Mesenchymal stem cell (in vitro differentiated cells and primary cell): ENCODE data around the gene SLC27A2.
A peak's percentile ranks its signal among the peaks of the same experiment; 100 is the strongest.

ENCODE experiments used
- DNase-seq: peaks from one replicate; pipeline ENCODE4 v3.0.0-alpha.2; 2013
- H2AFZ ChIP-seq: one replicate; pipeline ENCODE4 v1.6.1; 2013; ENCODE audit warnings: low read depth, mild to moderate bottlenecking, control low read depth, inconsistent platforms, low read length, moderate library complexity
- H2AK5ac ChIP-seq: 2 replicates; pipeline ENCODE4 v1.6.1; 2013; ENCODE audit warnings: low read length, moderate library complexity, mild to moderate bottlenecking, inconsistent platforms; ENCODE audit not compliant: severe bottlenecking
- H2BK120ac ChIP-seq: one replicate; pipeline ENCODE4 v1.6.1; 2013; ENCODE audit warnings: low read depth, mild to moderate bottlenecking, inconsistent platforms, low read length, moderate library complexity
- H2BK12ac ChIP-seq, 2 experiments: one replicate each; pipeline ENCODE4 v1.6.1; 2013; ENCODE audit warnings: inconsistent platforms in 2 of 2, low read length in 2 of 2, mild to moderate bottlenecking in 2 of 2, moderate library complexity in 2 of 2, control low read depth in 1 of 2
- H2BK15ac ChIP-seq: one replicate; pipeline ENCODE4 v1.6.1; 2013; ENCODE audit warnings: mild to moderate bottlenecking, low read depth, inconsistent platforms; ENCODE audit not compliant: poor library complexity, severe bottlenecking
- H2BK5ac ChIP-seq: 2 replicates; pipeline ENCODE4 v1.6.1; 2013; ENCODE audit warnings: low read depth, mild to moderate bottlenecking, low read length, control low read depth, inconsistent platforms; ENCODE audit not compliant: poor library complexity, severe bottlenecking
- H3K14ac ChIP-seq, 2 experiments: one replicate each; pipeline ENCODE4 v1.6.1; 2013; ENCODE audit warnings: inconsistent platforms in 2 of 2, low read length in 2 of 2, control low read depth in 1 of 2, mild to moderate bottlenecking in 1 of 2, moderate library complexity in 1 of 2
- H3K18ac ChIP-seq, 2 experiments: one replicate each; pipeline ENCODE4 v1.6.1; 2013; ENCODE audit warnings: inconsistent platforms in 2 of 2, low read length in 2 of 2, control low read depth in 1 of 2, low read depth in 1 of 2, mild to moderate bottlenecking in 1 of 2
- H3K23ac ChIP-seq, 2 experiments: one replicate each; pipeline ENCODE4 v1.6.1; 2013; ENCODE audit warnings: inconsistent platforms in 2 of 2, low read length in 2 of 2, mild to moderate bottlenecking in 2 of 2, moderate library complexity in 2 of 2, control low read depth in 1 of 2
- H3K27ac ChIP-seq: 2 replicates; pipeline ENCODE4 v1.5.1; 2013; ENCODE audit warnings: mild to moderate bottlenecking, moderate library complexity, low read length, control low read depth, inconsistent platforms; ENCODE audit not compliant: poor library complexity, severe bottlenecking
- H3K27me3 ChIP-seq, 2 experiments: 2 replicates each; pipeline versions ENCODE4 v1.6.1 to v1.7.0; 2013; ENCODE audit warnings: low read length in 2 of 2, mild to moderate bottlenecking in 2 of 2, moderate library complexity in 2 of 2, control low read depth in 1 of 2, inconsistent platforms in 1 of 2; ENCODE audit not compliant: control insufficient read depth in 1 of 2, insufficient read depth in 1 of 2
- H3K36me3 ChIP-seq, 2 experiments: 2 replicates each; pipeline versions ENCODE4 v1.6.1 to v1.7.0; 2013; ENCODE audit warnings: low read length in 2 of 2, control low read depth in 1 of 2, inconsistent platforms in 1 of 2, low read depth in 1 of 2, mild to moderate bottlenecking in 1 of 2; ENCODE audit not compliant: insufficient read depth in 2 of 2, control insufficient read depth in 1 of 2
- H3K4ac ChIP-seq, 2 experiments: one replicate each; pipeline ENCODE4 v1.6.1; 2013; ENCODE audit warnings: inconsistent platforms in 2 of 2, low read length in 2 of 2, mild to moderate bottlenecking in 2 of 2, moderate library complexity in 2 of 2, control low read depth in 1 of 2, low read depth in 1 of 2
- H3K4me1 ChIP-seq: 2 replicates; pipeline ENCODE4 v1.6.1; 2013; ENCODE audit warnings: low read depth, low read length, control low read depth; ENCODE audit not compliant: control insufficient read depth, insufficient read depth
- H3K4me2 ChIP-seq: 2 replicates; pipeline ENCODE4 v1.6.1; 2013; ENCODE audit warnings: low read length, mild to moderate bottlenecking, inconsistent platforms; ENCODE audit not compliant: poor library complexity, severe bottlenecking
- H3K4me3 ChIP-seq, 2 experiments: 2 replicates each; pipeline versions ENCODE4 v1.5.1 to v1.7.0; 2013; ENCODE audit warnings: low read length in 2 of 2, mild to moderate bottlenecking in 2 of 2, control low read depth in 1 of 2, low read depth in 1 of 2; ENCODE audit not compliant: insufficient read depth in 1 of 2
- H3K79me1 ChIP-seq: replicated peaks from 2 replicates; pipeline ENCODE4 v1.6.1; 2013; ENCODE audit warnings: mild to moderate bottlenecking, control low read depth, low read length, inconsistent platforms; ENCODE audit not compliant: poor library complexity, severe bottlenecking
- H3K9ac ChIP-seq: 2 replicates; pipeline ENCODE4 v1.7.0; 2013; ENCODE audit warnings: mild to moderate bottlenecking, low read length, moderate library complexity
- H3K9me3 ChIP-seq: 2 replicates; pipeline ENCODE4 v1.7.0; 2013; ENCODE audit warnings: mild to moderate bottlenecking, low read length; ENCODE audit not compliant: control insufficient read depth
- H4K8ac ChIP-seq: one replicate; pipeline ENCODE4 v1.6.1; 2013; ENCODE audit warnings: inconsistent platforms, mild to moderate bottlenecking, low read length, moderate library complexity
- H4K91ac ChIP-seq: one replicate; pipeline ENCODE4 v1.6.1; 2013; ENCODE audit warnings: mild to moderate bottlenecking, low read length, inconsistent platforms
- WGBS: methylation state at CpG from one replicate; pipeline ENCODE4 v1.1.7; 2013; ENCODE audit warnings: mixed read lengths; 5-methylcytosine and 5-hydroxymethylcytosine counted together

Gene SLC27A2

DNA sequence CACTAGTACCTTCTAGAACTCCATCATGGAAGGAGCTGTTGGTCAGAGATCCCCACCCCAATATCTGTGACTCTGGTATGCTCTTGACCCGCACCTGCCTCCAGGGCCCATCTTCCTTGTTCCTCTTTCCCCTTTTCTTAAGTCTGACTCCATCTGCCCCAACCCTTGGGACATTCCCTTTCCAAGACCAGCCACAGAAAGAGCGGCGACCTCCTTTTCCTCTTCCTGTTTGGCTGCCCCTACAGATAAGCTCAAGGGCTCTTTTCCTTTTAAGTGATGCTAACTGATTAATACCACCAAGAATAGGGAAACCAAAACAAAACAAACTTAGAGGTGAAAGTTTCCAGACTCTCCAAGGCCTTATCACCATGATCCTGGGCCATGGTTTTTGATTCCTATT, 41.0 kb upstream of the SLC27A2 start:
- no peak overlapping the region for H2BK120ac ChIP-seq
- H3K4me1 ChIP-seq: peaks cover 4% of the 10 kb centered on the region
- no peak overlapping the region for H2BK5ac ChIP-seq
- no peak overlapping the region for H3K14ac ChIP-seq
- no peak overlapping the region for H3K9ac ChIP-seq
- H3K4me2 ChIP-seq: no peak overlapping the region
- H2BK15ac ChIP-seq: no peak overlapping the region
- H2AK5ac ChIP-seq: no peak overlapping the region
- H2BK12ac ChIP-seq: no peak overlapping the region
- DNase-seq: peak; percentile 37
- peak overlapping the region in 1 of 2 experiments; percentile 35 for H3K4ac ChIP-seq
- H3K9me3 ChIP-seq: no peaks in the 10 kb centered on the region
- 48% methylated on average over 3 of the region's 3 CpGs for WGBS
- no peak overlapping the region for H3K27ac ChIP-seq
- H3K18ac ChIP-seq: no peak overlapping the region
- no peaks in the 10 kb centered on the region for H3K79me1 ChIP-seq
- H3K4me3 ChIP-seq: no peak overlapping the region
- no peaks in the 10 kb centered on the region for H3K27me3 ChIP-seq
- H3K36me3 ChIP-seq: no peaks in the 10 kb centered on the region
- no peak overlapping the region for H4K91ac ChIP-seq
- no peak overlapping the region for H3K23ac ChIP-seq
- no peak overlapping the region for H2AFZ ChIP-seq
- no peak overlapping the region for H4K8ac ChIP-seq

DNA sequence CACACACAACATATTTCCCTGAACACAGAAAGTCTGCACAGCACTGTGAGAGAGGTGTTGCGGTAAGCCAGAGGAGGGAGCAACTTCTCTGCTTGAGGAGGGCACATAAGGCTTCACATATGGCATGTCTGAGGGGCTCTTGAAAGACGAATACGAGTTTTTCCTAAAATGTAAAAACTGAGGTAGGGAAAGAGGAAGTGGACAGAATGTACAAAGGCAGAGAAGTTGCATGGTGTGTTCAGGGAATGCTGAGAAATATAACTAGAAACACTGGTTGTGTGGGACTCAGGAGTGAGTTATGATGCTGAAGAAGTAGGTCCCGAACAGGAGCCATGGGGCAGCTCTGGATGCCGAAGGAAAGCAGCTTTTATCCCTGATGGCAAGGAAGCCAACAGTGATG, 40.1 kb upstream of the SLC27A2 start:
- Histone ChIP-seq H2AK5ac (no peak overlapping the region), H3K79me1 (no peaks in the 10 kb centered on the region), H2BK12ac (peak overlapping the region in 1 of 2 experiments; percentile 59), H3K9me3 (no peaks in the 10 kb centered on the region), H4K91ac (no peak overlapping the region), H2AFZ (no peak overlapping the region), H3K4me1 (peaks cover 2% of the 10 kb centered on the region), H2BK15ac (no peak overlapping the region), H3K27me3 (no peaks in the 10 kb centered on the region), H3K18ac (peak overlapping the region; percentile 26 to 90), H3K23ac (no peak overlapping the region), H2BK120ac (no peak overlapping the region), H3K4me3 (no peak overlapping the region), H3K9ac (no peak overlapping the region), H3K14ac (no peak overlapping the region), H4K8ac (no peak overlapping the region), H3K4me2 (no peak overlapping the region), H2BK5ac (no peak overlapping the region), H3K27ac (no peak overlapping the region), H3K4ac (peak overlapping the region in 1 of 2 experiments; percentile 69), H3K36me3 (no peaks in the 10 kb centered on the region)
- WGBS: 98% methylated on average over 4 of the region's 5 CpGs
- DNase-seq: no peak

GRCh38 chr15:50143255-50143860, 38.6 kb upstream of the SLC27A2 start:
- no peaks in the 10 kb centered on the region for H3K4me1 ChIP-seq
- H3K79me1 ChIP-seq: no peaks in the 10 kb centered on the region
- H3K23ac ChIP-seq: no peak overlapping the region
- H3K27ac ChIP-seq: no peak overlapping the region
- no peak overlapping the region for H3K4me3 ChIP-seq
- no peak overlapping the region for H3K4ac ChIP-seq
- peak overlapping the region in 1 of 2 experiments; percentile 34 for H2BK12ac ChIP-seq
- no peak overlapping the region for H3K18ac ChIP-seq
- no peak overlapping the region for H4K91ac ChIP-seq
- peak overlapping the region; percentile 83 for H3K9ac ChIP-seq
- H2BK15ac ChIP-seq: no peak overlapping the region
- no peak for DNase-seq
- H2AK5ac ChIP-seq: no peak overlapping the region
- no peaks in the 10 kb centered on the region for H3K9me3 ChIP-seq
- no peak overlapping the region for H2BK120ac ChIP-seq
- H2BK5ac ChIP-seq: no peak overlapping the region
- no peak overlapping the region for H2AFZ ChIP-seq
- H4K8ac ChIP-seq: no peak overlapping the region
- H3K36me3 ChIP-seq: no peaks in the 10 kb centered on the region
- WGBS: 97% methylated on average over 2 of the region's 2 CpGs
- no peak overlapping the region for H3K4me2 ChIP-seq
- H3K27me3 ChIP-seq: no peaks in the 10 kb centered on the region
- H3K14ac ChIP-seq: peak overlapping the region in 1 of 2 experiments; percentile 7

GRCh38 chr15:50144341-50145120, 37.5 kb upstream of the SLC27A2 start:
- peak overlapping the region; percentile 44 for H4K91ac ChIP-seq
- H2BK15ac ChIP-seq: no peak overlapping the region
- peak overlapping the region; percentile 83 for H3K9ac ChIP-seq
- no peak overlapping the region for H2BK120ac ChIP-seq
- H3K9me3 ChIP-seq: no peaks in the 10 kb centered on the region
- no peak overlapping the region for H3K23ac ChIP-seq
- H2BK5ac ChIP-seq: no peak overlapping the region
- H3K4me2 ChIP-seq: no peak overlapping the region
- H3K4me3 ChIP-seq: no peak overlapping the region
- no peak overlapping the region for H4K8ac ChIP-seq
- no peak for DNase-seq
- no peaks in the 10 kb centered on the region for H3K36me3 ChIP-seq
- no peak overlapping the region for H3K4ac ChIP-seq
- H3K14ac ChIP-seq: no peak overlapping the region
- no peak overlapping the region for H3K27ac ChIP-seq
- H3K27me3 ChIP-seq: no peaks in the 10 kb centered on the region
- 67% methylated on average over 4 of the region's 6 CpGs for WGBS
- H3K4me1 ChIP-seq: no peaks in the 10 kb centered on the region
- no peak overlapping the region for H2AFZ ChIP-seq
- H2BK12ac ChIP-seq: peak overlapping the region in 1 of 2 experiments; percentile 45
- no peak overlapping the region for H2AK5ac ChIP-seq
- peak overlapping the region in 1 of 2 experiments; percentile 87 for H3K18ac ChIP-seq
- H3K79me1 ChIP-seq: no peaks in the 10 kb centered on the region
